ENCODE data around the gene B3GNT8. TPM values are rescaled to one million over a fixed set of nuclear protein-coding genes. Genes with fewer than 3 reads are reported as not detected.

Gene B3GNT8
- total and polyA plus RNA-seq, 11 donors = 5.0 to 12.6 (median 9.4) TPM

GRCh38 chr19:41443813-41444455, 16.8 kb upstream of the B3GNT8 start:
- Histone ChIP-seq H3K4me1 (peaks cover 0 to 23% (median 14%) of the 10 kb centered on the region in 12 donors), H3K4me3 (no peak overlapping the region), H3K27ac (no peak overlapping the region), H3K9me3 (no peaks in the 10 kb centered on the region), H3K27me3 (peaks cover 0 to 9% (median 0%) of the 10 kb centered on the region in 9 donors), H3K36me3 (no peaks in the 10 kb centered on the region)
- TF ChIP-seq POLR2A (IDR thresholded peaks at IDR 0.05) (no peak), CTCF (IDR thresholded peaks at IDR 0.05) (no peak)
- DNase-seq = peak in 1 of 5 donors; percentile 17
- 48 to 62% (median 56%) methylated on average over 6 of the region's 6 CpGs for WGBS, 4 donors
- intact Hi-C loops (cut with DNase I) = loop anchor here in 6 of 10 donors (5.0 to 10.0 kb wide), 4 partner anchors 47 to 239 kb away; partner anchors contain the start of genes BCKDHA (in 1 of the 6) and EXOSC5 (in 1 of the 6)
- no peak for ATAC-seq

GRCh38 chr19:41442473-41443355, 15.5 kb upstream of the B3GNT8 start, which contains the start of gene ERICH4:
TSS of gene ERICH4 (plus strand) at chr19:41443156. CDS start at chr19:41443170, 14 bp downstream.
- ATAC-seq (no peak), DNase-seq (peak in 1 of 5 donors; percentile 21)
- H3K27me3 ChIP-seq = peaks cover 0 to 9% (median 0%) of the 10 kb centered on the region in 9 donors
- H3K4me3 ChIP-seq = no peak within 1 kb of the TSS
- TF ChIP-seq CTCF (IDR thresholded peaks at IDR 0.05) = no peak
- TF ChIP-seq POLR2A (IDR thresholded peaks at IDR 0.05) = no peak
- peaks cover 0 to 21% (median 13%) of the 10 kb centered on the region in 12 donors for H3K4me1 ChIP-seq
- no peak within 1 kb of the TSS for H3K27ac ChIP-seq
- intact Hi-C loops (cut with DNase I) = loop anchor here in 6 of 10 donors (5.0 to 10.0 kb wide), 4 partner anchors 45 to 238 kb away; partner anchors contain the start of genes BCKDHA (in 1 of the 6) and EXOSC5 (in 1 of the 6)
- peaks cover 0 to 6% (median 5%) of the 10 kb centered on the region in 9 donors for H3K36me3 ChIP-seq
- 59 to 66% (median 63%) methylated on average over 7 of the region's 7 CpGs for WGBS, 4 donors
- H3K9me3 ChIP-seq = no peaks in the 10 kb centered on the region

GRCh38 chr19:41441321-41441945, 14.3 kb upstream of the B3GNT8 start:
- Histone ChIP-seq H3K36me3 (peaks cover 0 to 19% (median 16%) of the 10 kb centered on the region in 9 donors), H3K4me3 (no peak overlapping the region), H3K27me3 (peaks cover 0 to 1% (median 0%) of the 10 kb centered on the region in 9 donors), H3K4me1 (peaks cover 0 to 21% (median 13%) of the 10 kb centered on the region in 12 donors), H3K9me3 (no peaks in the 10 kb centered on the region), H3K27ac (no peak overlapping the region)
- intact Hi-C loops (cut with DNase I) = loop anchor here in 6 of 10 donors (5.0 to 10.0 kb wide), 4 partner anchors 44 to 237 kb away; partner anchors contain the start of genes BCKDHA (in 1 of the 6) and EXOSC5 (in 1 of the 6)
- 81 to 88% (median 86%) methylated on average over 12 to 15 of the region's 15 CpGs for WGBS, 4 donors
- ATAC-seq (no peak), DNase-seq (peak in 1 of 5 donors; percentile 22)
- TF ChIP-seq CTCF (IDR thresholded peaks at IDR 0.05) = no peak
- TF ChIP-seq POLR2A (IDR thresholded peaks at IDR 0.05) = no peak
